ENCODE data around the gene RNASE1.

Gene RNASE1

GRCh38 chr14:20807304-20808161 lies 4.9 kb upstream of the RNASE1 start:
- DNase-seq: no peak

- DNase-seq: no peak
Measured at GRCh38 chr14:20805485-20805884, 2.8 kb upstream of the RNASE1 start.

- DNase-seq: no peak
Measured at GRCh38 chr14:20803223-20803622, 579 bp upstream of the RNASE1 start.

GRCh38 chr14:20801726-20802125 lies 918 bp downstream of the RNASE1 start:
- DNase-seq: no peak

- no peak for DNase-seq
Measured at GRCh38 chr14:20799892-20800544, 2.6 kb downstream of the RNASE1 start.

- no peak for DNase-seq
Measured at GRCh38 chr14:20799456-20799891, 3.2 kb downstream of the RNASE1 start.

- DNase-seq: no peak
Measured at GRCh38 chr14:20798932-20799331, 3.7 kb downstream of the RNASE1 start.

- no peak for DNase-seq
Measured at GRCh38 chr14:20798318-20798717, 4.3 kb downstream of the RNASE1 start.

GRCh38 chr14:20797164-20797563 lies 5.5 kb downstream of the RNASE1 start:
- DNase-seq: no peak

- DNase-seq: no peak
Measured at GRCh38 chr14:20794644-20795369, 7.8 kb downstream of the RNASE1 start.

- DNase-seq: no peak
Measured at GRCh38 chr14:20792556-20792955, 10.1 kb downstream of the RNASE1 start.

GRCh38 chr14:20791597-20791996 lies 11.0 kb downstream of the RNASE1 start:
- DNase-seq: no peak

GRCh38 chr14:20791187-20791586 lies 11.5 kb downstream of the RNASE1 start:
- DNase-seq: no peak

GRCh38 chr14:20790464-20791116 lies 12.1 kb downstream of the RNASE1 start:
- DNase-seq: no peak

- DNase-seq: no peak
Measured at GRCh38 chr14:20789230-20789813, 13.3 kb downstream of the RNASE1 start.

GRCh38 chr14:20787025-20787424 lies 15.6 kb downstream of the RNASE1 start:
- no peak for DNase-seq

GRCh38 chr14:20782280-20782890 lies 20.3 kb downstream of the RNASE1 start:
- no peak for DNase-seq

GRCh38 chr14:20781803-20782202 lies 20.8 kb downstream of the RNASE1 start:
- DNase-seq: peak in 1 of 2 donors; percentile 5

GRCh38 chr14:20775901-20776300 lies 26.7 kb downstream of the RNASE1 start:
- DNase-seq: no peak

- DNase-seq: no peak
Measured at GRCh38 chr14:20775043-20775442, 27.6 kb downstream of the RNASE1 start.

- DNase-seq: no peak
Measured at GRCh38 chr14:20774258-20774824, 28.3 kb downstream of the RNASE1 start.

GRCh38 chr14:20772650-20773049 lies 30.0 kb downstream of the RNASE1 start:
- no peak for DNase-seq
